ENCODE measurements around the gene DAGLB. TPM values are rescaled to one million over a fixed set of nuclear protein-coding genes. Genes with fewer than 3 reads are reported as not detected.
"Not testable (repeated sequence)": the region's sequence is repeated elsewhere in the genome, so short reads cannot be mapped to it uniquely, and the experiment has no call there.

DAGLB gene
- total and polyA plus RNA-seq, 2 of the 4 experiments (the other 2 are of a cell fraction), result 23.4 to 33.5 TPM

GRCh38 chr7:6458676-6459075, 10.9 kb upstream of the DAGLB start:
- in situ Hi-C loops (cut with MboI; ENCODE audit: low sequenced_read_pairs); intact Hi-C loops (cut with micrococcal nuclease); CTCF ChIA-PET: not testable (repeated sequence)

More at GRCh38 chr7:6458676-6459075, 10.9 kb upstream of the DAGLB start:
- H2AK9ac ChIP-seq (replicated peaks; ENCODE audit: low read depth, low read length, poor library complexity); H3K18ac ChIP-seq (ENCODE audit: low read depth, low read length); DNase-seq; H3K4me1 ChIP-seq (ENCODE audit: control insufficient read depth, insufficient read depth, low read length); H3K4me3 ChIP-seq (ENCODE audit: insufficient read depth, low read depth, low read length); H4K5ac ChIP-seq (ENCODE audit: low read depth, low read length); H2AK5ac ChIP-seq (ENCODE audit: low read depth, low read length); H3K14ac ChIP-seq (replicated peaks; ENCODE audit: low read depth, low read length); H2BK120ac ChIP-seq (ENCODE audit: low read depth, low read length); H2BK5ac ChIP-seq (ENCODE audit: low read depth, low read length, poor library complexity, severe bottlenecking); ATAC-seq (ENCODE audit: low read depth); H3K4me2 ChIP-seq (ENCODE audit: low read depth, low read length); H3K27ac ChIP-seq (ENCODE audit: insufficient read depth, low read length); dilution Hi-C loops (cut with HindIII; ENCODE audit: low sequenced_read_pairs, unreplicated experiment); H3K23ac ChIP-seq (ENCODE audit: low read depth, low read length); H4K8ac ChIP-seq (ENCODE audit: low read depth in 2 of 2, low read length in 2 of 2); H2AFZ ChIP-seq (replicated peaks; ENCODE audit: low read length, poor library complexity); H3K9me1 ChIP-seq (ENCODE audit: insufficient read depth, low read length); H3K9ac ChIP-seq (ENCODE audit: low read depth, low read length); POLR2A ChIA-PET (ENCODE audit: unreplicated experiment); H3K4ac ChIP-seq (ENCODE audit: low read depth, low read length); BruUV-seq (replicated peaks); H3K9me3 ChIP-seq (ENCODE audit: control insufficient read depth, insufficient read depth, low read length); H2BK20ac ChIP-seq (ENCODE audit: low read depth, low read length); H4K91ac ChIP-seq (ENCODE audit: insufficient read depth, low read depth, low read length); H3K56ac ChIP-seq (ENCODE audit: extremely low read depth, insufficient read depth, low read length); H2BK15ac ChIP-seq (ENCODE audit: low read depth, low read length); H3K27me3 ChIP-seq (ENCODE audit: control insufficient read depth, insufficient read depth, low read length): not testable (repeated sequence)
- Histone ChIP-seq H3K79me1 (ENCODE audit: low read depth in 1 of 2, low read length in 2 of 2) (peaks cover 12 to 23% of the 10 kb centered on the region in 2 experiments; a peak in 3 of 4 replicates), H3K36me3 (ENCODE audit: control insufficient read depth, insufficient read depth, low read length) (peaks cover 23% of the 10 kb centered on the region), H4K20me1 (ENCODE audit: insufficient read depth, low read length) (peaks cover 17% of the 10 kb centered on the region)
- WGBS, 2 experiments (ENCODE audit: extremely low coverage in 2 of 2, insufficient read length in 1 of 2), result no CpG with 5 or more reads among the region's 3 CpGs

Data from IMR-90 (cell line).